Stimulated activated CD4-positive, alpha-beta T cell treated with anti-CD3 and anti-CD28 coated beads, Interleukin-12 subunit alpha, Interleukin-12 subunit beta, amount 100 ng/mL, for 24 hours (primary cell): ENCODE measurements around the gene ATP6V1G1.
A peak's percentile ranks its signal among the peaks of the same experiment; 100 is the strongest.
"Not testable (repeated sequence)": the region's sequence is repeated elsewhere in the genome, so short reads cannot be mapped to it uniquely, and the experiment has no call there.

Source experiments
- DNase-seq, 2 experiments: peaks; one replicate each; pipeline ENCODE4 v3.0.0-alpha.2; 2020; ENCODE audit warnings: low read depth in 2 of 2

ATP6V1G1 gene

GRCh38 chr9:114578134-114578533 lies 9.4 kb upstream of the ATP6V1G1 start:
- not testable (repeated sequence) for DNase-seq

DNA sequence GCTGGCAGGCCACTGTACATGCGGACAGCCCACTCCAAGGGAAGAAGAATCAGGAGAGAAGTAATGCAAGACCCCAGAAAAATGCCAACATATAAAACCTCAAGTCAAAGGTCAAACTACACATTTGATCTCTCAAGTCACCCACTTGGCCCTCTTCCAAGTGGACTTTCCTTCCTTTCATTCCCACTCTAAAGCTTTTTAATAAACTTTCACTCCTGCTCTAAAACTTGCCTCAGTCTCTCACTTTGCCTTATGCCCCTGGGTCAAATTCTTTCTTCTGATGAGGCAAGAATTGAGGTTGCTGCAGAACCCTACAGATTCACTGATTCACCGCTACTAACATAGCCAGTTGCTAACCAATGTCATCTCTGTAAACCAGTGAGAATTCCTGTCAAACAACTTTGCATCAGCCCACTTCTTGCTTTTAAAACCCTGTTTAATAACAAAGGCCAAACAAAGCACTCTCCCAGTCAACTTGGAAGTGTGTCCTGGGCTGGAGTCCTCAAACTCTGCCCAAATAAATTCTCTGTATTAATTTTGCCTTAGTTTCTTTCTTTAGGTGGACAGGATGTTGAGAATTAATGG lies 6.9 kb upstream of the ATP6V1G1 start:
- DNase-seq, result no peak

DNA sequence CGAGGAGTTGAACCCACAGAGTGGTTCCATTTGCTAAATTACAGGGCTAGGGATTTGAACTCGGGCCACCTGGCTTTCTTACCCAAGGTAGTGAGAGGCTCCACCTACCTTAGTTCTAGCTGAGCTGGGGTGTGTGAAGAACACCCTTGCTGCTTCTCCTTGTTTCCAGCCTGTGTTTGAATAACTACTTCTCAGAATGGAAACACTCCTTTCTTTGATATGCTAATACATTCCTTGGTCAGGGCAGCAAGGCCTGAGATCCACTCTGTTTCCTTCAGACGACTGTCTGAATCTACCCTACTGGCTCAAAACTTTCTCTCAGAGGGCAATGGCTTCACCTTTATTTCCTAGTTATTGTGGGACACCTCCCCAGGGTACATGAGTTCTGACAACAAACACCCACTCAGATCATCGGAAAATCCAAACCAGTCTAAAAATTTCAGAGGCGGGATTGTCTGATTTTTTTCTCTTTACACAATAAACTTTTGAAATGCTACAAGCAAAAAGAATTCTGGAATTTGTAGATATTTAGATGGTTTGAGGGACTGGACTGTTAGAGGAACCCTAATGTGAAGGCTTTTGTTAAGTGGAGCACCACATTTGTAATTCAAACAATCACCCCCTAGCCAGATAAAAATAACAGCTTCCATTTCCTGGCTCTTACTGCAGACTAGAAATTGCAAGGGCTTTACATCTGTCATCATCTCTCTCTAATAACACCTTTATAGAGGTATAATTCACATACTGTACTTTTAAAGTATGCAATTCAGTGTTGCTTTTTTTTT lies 4.0 kb upstream of the ATP6V1G1 start:
- no peak for DNase-seq

DNA sequence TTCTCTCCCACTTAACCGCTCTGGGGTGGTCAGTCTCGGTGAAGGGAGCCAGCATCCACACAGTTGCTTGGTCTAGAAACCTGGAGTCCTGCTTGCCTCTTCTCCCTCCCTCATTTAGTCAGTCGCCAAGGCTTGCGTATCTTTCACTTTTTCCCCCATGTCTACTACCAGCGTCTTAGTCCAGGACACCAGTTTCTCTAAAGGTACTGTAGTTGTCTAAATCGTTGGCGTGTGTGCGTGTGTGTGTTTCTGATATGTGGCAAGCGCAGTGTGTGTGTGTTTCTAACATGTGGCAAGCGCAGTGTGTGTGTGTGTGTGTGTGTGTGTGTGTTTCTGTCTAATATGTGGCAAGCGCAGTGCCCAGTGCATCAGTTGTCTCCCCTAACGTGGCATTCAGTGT lies 641 bp downstream of the ATP6V1G1 start:
- no peak for DNase-seq

- no peak for DNase-seq
These were observed 1.3 kb downstream of the ATP6V1G1 start for GRCh38 chr9:114588651-114589526.

- DNase-seq, result no peak
These were observed 2.8 kb downstream of the ATP6V1G1 start for GRCh38 chr9:114590328-114590727.

DNA sequence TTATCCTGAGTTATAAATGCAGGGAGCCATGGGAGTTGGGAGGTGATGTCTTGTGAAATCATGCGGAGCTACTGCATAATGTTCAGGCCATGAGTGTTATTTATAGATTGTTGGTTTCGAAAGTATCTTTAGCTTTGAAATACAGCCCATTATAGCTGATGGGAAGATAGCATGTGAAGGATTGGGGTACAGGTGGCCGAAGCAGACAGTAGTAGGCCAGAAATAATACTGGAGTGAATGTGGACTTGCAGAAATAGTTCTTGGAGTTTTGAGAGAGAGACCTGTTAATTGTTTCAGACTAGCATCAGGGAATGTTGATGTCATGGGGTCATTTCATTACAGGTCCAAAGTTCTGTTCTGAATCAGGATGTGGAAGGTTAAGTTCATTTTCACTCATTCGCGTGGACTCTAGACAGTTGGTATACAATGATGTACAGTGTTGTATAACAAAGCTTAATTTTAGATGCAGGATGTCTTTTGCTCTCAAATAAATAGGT lies 3.8 kb downstream of the ATP6V1G1 start:
- DNase-seq, result no peak

DNA sequence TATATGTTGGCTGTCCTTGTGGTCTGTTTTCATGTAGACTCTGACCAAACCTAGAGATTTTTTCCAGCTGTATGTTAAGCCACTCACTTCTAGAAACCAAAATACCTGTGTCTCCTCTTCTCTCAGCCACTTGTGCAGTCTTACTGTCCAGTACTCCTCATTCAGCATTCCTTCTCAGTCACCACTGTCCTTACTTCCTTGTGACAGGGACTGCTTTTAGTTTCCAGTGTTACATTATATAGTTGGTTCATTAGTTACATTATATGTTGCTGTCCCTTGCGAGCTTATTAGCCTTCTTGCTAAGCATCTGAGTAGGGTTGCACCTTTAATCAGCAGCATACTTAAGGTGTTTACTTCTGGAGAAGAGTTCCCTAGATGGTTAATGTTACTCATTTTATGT lies 4.3 kb downstream of the ATP6V1G1 start:
- no peak for DNase-seq

DNA sequence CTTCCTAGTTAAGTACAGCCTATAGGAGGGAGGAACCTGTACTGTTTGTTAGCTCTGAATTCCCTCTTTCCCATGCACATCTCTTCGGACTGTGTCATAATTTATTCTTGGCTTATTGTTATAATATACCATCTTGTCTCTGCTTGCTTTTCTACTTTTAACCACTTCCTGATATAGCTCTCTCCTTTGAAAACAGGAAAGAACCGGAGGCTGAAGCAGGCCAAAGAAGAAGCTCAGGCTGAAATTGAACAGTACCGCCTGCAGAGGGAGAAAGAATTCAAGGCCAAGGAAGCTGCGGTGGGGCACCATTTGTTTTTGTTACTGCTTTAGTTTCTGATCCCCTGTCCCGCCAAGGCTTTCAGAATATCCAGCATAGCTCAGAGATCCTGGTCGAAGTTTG lies 4.8 kb downstream of the ATP6V1G1 start:
- DNase-seq, result peak in 1 of 2 experiments; percentile 20

DNA sequence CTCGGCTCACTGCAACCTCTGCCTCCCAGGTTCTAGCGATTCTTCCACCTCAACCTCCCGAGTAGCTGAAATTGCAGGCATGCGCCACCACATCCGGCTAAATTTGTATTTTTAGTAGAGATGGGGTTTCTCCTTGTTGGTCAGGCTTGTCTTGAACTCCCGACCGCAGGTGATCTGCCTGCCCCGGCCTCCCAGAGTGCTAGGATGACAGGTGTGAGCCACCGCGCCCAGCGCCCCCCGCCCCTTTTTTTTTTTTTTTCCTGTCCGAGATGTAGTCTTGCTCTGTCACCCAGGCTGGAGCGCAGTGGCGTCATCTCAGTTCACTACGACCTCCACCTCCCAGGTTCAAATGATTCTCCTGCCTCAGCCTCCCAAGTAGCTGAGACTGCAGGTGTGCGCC lies 6.6 kb downstream of the ATP6V1G1 start:
- no peak for DNase-seq

DNA sequence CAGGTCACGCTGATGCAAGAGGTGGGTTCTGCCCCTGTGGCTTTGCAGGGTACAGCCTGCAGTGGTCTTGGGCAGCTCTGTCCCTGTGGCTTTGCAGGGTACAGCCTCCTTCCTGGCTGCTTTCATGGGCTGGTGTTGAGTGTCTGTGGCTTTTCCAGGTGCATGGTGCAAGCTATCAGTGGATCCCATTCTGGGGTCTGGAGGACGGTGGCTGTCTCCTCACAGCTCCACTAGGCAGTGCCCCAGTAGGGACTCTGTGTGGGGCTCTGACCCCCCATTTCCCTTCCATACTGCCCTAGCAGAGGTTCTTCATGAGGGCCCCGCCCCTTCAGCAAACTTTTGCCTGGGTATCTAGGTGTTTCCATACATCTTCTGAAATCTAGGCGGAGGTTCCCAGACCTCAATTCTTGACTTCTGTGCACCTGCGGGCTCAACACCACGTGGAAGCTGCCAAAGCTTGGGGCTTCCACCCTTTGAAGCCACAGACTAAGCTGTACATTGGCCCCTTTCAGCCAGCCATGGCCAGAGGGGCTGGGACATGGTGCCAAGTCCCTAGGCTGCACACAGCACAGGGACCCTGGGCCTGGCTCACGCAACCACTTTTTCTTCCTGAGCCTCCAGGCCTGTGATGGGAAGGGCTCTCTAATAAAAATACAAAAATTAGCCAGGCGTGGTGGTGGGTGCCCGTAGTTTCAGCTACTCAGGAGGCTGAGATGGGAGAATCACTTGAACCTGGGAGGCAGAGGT lies 13.1 kb downstream of the ATP6V1G1 start:
- not testable (repeated sequence) for DNase-seq

DNA sequence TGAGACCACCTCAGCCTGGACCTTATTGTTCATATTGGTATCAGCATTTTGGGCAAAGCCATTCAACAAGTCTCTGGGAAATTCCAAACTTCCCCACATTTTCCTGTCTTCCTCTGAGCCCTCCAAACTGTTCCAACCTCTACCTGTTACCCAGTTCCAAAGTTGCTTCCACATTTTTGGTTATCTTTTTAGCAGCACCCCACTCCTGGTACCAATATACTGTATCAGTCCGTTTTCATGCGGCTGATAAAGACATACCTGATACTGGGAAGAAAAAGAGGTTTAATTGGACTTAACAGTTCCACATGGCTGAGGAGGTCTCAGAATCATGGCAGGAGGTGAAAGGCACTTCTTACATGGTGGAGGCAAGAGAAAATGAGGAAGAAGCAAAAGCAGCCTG lies 14.2 kb downstream of the ATP6V1G1 start:
- DNase-seq, result not testable (repeated sequence)

- no peak for DNase-seq
These were observed 15.1 kb downstream of the ATP6V1G1 start for GRCh38 chr9:114602620-114603019.

DNA sequence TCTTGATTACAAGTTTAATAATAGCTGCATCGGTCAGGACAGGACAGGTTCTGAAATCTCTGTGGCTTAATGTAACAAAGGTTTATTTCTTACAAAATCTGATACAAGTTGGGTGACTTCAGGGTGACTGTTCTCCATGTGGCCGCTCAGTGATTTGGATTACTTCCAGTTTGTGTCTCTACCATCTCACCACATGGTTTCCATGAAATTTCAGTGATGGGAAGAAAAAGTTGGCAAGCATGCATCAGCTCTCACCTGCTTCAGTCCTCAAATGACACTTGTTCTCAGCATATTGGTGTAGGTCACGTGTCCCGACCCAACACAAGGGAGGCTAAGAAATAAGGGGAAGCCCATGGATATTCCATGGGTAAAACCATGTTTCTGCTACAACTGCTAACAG lies 15.7 kb downstream of the ATP6V1G1 start:
- no peak for DNase-seq

- no peak for DNase-seq
These were observed 17.4 kb downstream of the ATP6V1G1 start for GRCh38 chr9:114604989-114605388.

GRCh38 chr9:114606068-114606467 lies 18.5 kb downstream of the ATP6V1G1 start:
- DNase-seq, result no peak

DNA sequence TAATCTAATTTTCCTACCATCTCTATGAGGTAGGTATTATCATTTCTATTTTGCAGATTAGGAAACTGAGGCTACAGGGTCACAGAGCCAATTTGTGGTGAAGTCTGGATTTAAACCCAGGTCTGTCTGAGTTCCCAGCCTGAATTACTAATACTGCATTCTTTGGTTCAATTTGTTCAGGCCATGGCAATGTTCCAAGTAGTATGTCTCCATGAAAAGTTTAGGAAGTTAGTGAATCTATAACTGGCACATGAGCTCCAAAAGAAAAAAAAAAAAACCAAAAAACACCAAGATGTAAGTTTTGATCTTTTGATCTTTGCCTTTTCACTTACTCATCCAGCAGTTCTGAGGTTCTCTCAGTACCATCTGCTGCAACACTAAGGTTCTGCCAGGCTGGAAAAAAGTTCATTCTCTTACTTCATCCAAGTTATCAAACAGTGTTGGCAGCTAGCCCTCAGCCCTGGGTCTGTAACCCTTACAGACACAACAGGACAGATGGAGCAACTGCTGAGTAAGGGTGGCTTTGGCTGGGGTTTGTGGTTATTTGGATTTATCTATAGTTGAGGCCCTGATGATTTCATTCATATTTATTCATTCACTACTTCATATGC lies 19.1 kb downstream of the ATP6V1G1 start:
- DNase-seq, result no peak

GRCh38 chr9:114607671-114608524 lies 20.3 kb downstream of the ATP6V1G1 start:
- DNase-seq, result no peak

DNA sequence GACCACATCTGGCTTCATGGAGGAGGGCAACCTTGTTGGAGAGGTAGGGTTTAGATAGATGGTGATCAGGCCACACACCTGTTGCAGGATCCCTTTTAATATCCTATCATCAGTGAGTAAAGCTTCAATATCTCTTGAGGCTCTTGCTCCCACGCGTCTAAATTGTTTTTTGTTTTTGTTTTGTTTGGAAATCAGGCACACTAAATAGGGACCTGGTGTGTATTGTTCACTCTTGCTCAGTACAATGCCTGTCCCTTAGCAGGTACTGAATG lies 20.9 kb downstream of the ATP6V1G1 start:
- no peak for DNase-seq

GRCh38 chr9:114611516-114612271 lies 24.1 kb downstream of the ATP6V1G1 start:
- DNase-seq, result peak in 1 of 2 experiments; percentile 28
